ENCODE data around the gene SLC5A12. TPM values are rescaled to one million over a fixed set of nuclear protein-coding genes. Genes with fewer than 3 reads are reported as not detected.

Gene SLC5A12
- total and polyA plus RNA-seq, 10 of the 15 experiments (the other 5 are each of a cell fraction or from before 2014, with no cell fraction given) = 0.06 to 0.15 TPM; not detected in 8

DNA sequence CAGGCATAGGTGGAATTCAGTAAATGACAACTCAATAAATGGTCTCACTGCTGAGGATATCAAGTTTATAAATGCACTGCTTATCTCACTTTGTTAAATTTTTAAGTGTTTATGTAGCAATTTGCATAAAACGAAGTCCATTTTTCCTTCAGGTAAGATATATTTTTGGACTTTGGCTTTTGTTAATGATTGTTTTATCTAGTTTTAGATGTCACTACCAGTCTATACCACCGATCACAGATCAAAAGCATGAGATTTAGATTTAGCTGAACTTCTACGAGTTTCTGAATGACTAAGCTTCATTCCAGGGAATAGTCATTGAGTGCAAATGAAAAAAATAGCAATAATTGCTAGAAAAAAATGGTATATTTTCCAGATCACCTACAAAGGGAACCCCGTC lies 12.8 kb upstream of the SLC5A12 start:
- 14% methylated on average over 4 of the region's 4 CpGs for WGBS (ENCODE audit: insufficient coverage, insufficient replicate concordance, low lambda C conversion rate, missing lambda C conversion rate)
- Histone ChIP-seq H2AFZ (ENCODE audit: control insufficient read depth, low read depth, low read length) (no peak overlapping the region), H3K27ac (ENCODE audit: control insufficient read depth, insufficient read depth) (no peak overlapping the region), H4K20me1 (ENCODE audit: control insufficient read depth, insufficient read depth) (no peaks in the 10 kb centered on the region), H3K79me2 (ENCODE audit: control insufficient read depth, insufficient read depth, low read length) (no peaks in the 10 kb centered on the region), H3K27me3 (replicated peaks in 1 of 2; ENCODE audit: control insufficient read depth in 2 of 2, insufficient read depth in 2 of 2, low read length in 1 of 2) (no peaks in the 10 kb centered on the region), H3K9ac (ENCODE audit: control insufficient read depth, insufficient read depth, low read length) (no peak overlapping the region), H3K4me3 (no peak overlapping the region), H3K9me3 (replicated peaks; ENCODE audit: control insufficient read depth, insufficient read depth, low read length) (no peaks in the 10 kb centered on the region), H3K4me2 (ENCODE audit: control insufficient read depth, insufficient read depth) (no peak overlapping the region), H3K36me3 (ENCODE audit: control insufficient read depth in 2 of 2, insufficient read depth in 2 of 2, low read length in 1 of 2) (no peaks in the 10 kb centered on the region), H3K4me1 (ENCODE audit: control insufficient read depth, insufficient read depth, low read length) (no peaks in the 10 kb centered on the region)
- FAIRE-seq = no peak
- RAD21 ChIA-PET (ENCODE audit: unreplicated experiment) = no interaction called here
- CTCF ChIA-PET = interaction anchor here (0.8 kb wide), 1 partner anchor 437 kb away, joined by 3 read pairs; no protein-coding TSS in a partner anchor
- TF ChIP-seq, protein P1, sequence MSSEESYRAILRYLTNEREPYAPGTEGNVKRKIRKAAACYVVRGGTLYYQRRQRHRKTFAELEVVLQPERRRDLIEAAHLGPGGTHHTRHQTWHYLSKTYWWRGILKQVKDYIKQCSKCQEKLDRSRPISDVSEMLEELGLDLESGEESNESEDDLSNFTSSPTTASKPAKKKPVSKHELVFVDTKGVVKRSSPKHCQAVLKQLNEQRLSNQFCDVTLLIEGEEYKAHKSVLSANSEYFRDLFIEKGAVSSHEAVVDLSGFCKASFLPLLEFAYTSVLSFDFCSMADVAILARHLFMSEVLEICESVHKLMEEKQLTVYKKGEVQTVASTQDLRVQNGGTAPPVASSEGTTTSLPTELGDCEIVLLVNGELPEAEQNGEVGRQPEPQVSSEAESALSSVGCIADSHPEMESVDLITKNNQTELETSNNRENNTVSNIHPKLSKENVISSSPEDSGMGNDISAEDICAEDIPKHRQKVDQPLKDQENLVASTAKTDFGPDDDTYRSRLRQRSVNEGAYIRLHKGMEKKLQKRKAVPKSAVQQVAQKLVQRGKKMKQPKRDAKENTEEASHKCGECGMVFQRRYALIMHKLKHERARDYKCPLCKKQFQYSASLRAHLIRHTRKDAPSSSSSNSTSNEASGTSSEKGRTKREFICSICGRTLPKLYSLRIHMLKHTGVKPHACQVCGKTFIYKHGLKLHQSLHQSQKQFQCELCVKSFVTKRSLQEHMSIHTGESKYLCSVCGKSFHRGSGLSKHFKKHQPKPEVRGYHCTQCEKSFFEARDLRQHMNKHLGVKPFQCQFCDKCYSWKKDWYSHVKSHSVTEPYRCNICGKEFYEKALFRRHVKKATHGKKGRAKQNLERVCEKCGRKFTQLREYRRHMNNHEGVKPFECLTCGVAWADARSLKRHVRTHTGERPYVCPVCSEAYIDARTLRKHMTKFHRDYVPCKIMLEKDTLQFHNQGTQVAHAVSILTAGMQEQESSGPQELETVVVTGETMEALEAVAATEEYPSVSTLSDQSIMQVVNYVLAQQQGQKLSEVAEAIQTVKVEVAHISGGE (CRISPR knock-in tag; IDR thresholded peaks at IDR 0.05) = no peak
- TF ChIP-seq PAX8 (IDR thresholded peaks at IDR 0.05) = no peak
- TF ChIP-seq SIX5 (IDR thresholded peaks at IDR 0.05; ENCODE audit: low read depth, low read length, severe bottlenecking) = no peak
- TF ChIP-seq, protein P2, sequence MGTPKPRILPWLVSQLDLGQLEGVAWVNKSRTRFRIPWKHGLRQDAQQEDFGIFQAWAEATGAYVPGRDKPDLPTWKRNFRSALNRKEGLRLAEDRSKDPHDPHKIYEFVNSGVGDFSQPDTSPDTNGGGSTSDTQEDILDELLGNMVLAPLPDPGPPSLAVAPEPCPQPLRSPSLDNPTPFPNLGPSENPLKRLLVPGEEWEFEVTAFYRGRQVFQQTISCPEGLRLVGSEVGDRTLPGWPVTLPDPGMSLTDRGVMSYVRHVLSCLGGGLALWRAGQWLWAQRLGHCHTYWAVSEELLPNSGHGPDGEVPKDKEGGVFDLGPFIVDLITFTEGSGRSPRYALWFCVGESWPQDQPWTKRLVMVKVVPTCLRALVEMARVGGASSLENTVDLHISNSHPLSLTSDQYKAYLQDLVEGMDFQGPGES (IDR thresholded peaks at IDR 0.05) = no peak
- TF ChIP-seq, protein P3, sequence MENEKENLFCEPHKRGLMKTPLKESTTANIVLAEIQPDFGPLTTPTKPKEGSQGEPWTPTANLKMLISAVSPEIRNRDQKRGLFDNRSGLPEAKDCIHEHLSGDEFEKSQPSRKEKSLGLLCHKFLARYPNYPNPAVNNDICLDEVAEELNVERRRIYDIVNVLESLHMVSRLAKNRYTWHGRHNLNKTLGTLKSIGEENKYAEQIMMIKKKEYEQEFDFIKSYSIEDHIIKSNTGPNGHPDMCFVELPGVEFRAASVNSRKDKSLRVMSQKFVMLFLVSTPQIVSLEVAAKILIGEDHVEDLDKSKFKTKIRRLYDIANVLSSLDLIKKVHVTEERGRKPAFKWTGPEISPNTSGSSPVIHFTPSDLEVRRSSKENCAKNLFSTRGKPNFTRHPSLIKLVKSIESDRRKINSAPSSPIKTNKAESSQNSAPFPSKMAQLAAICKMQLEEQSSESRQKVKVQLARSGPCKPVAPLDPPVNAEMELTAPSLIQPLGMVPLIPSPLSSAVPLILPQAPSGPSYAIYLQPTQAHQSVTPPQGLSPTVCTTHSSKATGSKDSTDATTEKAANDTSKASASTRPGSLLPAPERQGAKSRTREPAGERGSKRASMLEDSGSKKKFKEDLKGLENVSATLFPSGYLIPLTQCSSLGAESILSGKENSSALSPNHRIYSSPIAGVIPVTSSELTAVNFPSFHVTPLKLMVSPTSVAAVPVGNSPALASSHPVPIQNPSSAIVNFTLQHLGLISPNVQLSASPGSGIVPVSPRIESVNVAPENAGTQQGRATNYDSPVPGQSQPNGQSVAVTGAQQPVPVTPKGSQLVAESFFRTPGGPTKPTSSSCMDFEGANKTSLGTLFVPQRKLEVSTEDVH (IDR thresholded peaks at IDR 0.05; ENCODE audit: low read depth, partially characterized antibody) = no peak
- in situ Hi-C loops (cut with MboI) = no loop called here
- intact Hi-C loops (cut with micrococcal nuclease; ENCODE audit: unreplicated experiment) = no loop called here
- ATAC-seq = peak; percentile 67
- SMC1A ChIA-PET (ENCODE audit: uncharacterized antibody, unreplicated experiment) = interaction anchor here (1.8 kb wide), 1 partner anchor 11 kb away, joined by 3 read pairs; no protein-coding TSS in a partner anchor
- DNase-seq (ENCODE audit: low read depth, low spot score) = no peak
- BruUV-seq (replicated peaks) = no TSS peak
- POLR2A ChIA-PET = no interaction called here

Measured in GM12878 (cell line).